ENCODE results near the gene HOXC12.

DNA sequence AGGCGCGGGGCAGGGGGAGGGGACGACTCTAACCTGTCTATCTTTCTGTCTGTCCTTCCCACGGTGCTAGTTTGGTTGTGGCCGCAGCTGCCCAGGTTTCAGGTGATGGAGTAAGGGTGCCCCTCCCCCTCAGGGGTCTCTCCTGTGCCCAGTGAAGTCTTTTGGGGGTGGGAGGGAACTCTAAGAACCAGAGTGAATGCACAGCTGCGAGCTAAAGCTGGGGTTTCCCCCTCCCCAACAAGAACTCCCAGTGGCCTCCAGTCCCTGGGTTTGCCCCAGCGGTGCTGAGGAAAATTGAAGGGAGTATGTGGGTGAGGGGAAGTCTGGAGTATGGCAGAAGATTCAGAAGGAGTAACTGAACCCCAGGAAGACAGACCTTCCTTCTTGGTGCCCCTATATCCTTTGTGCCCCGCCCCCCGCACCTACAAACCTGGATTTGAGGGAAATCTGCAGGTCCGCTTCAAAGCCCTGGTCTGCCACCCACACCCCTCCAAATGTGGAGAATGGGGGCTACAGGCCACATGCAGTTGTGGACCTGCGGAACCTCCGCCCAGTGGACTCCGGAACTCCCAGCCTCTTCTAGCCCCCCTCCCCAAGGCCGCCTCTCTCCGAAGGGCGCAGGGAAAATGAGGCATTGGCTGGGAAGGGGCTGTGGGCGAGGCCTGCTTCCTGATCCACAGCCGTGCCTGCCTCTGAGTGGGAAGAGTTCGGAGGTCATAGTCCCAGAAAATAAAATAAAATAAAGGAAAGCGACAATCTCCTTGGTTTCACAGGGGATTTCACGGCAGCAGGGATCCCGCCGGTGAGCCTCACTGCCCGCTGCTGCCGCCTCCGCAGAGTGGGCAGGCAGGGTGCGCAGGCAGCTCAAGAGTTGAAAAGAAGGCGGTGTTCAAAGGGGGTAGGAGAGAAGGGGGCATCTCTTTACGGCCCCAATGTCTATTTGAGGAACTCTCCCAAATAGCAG is 41.8 kb downstream of the HOXC12 start:
- TF ChIP-seq CTCF (IDR thresholded peaks at IDR 0.05) (no peak), POLR2A (IDR thresholded peaks at IDR 0.05) (no peak)
